Upper lobe of left lung (tissue), 6 donors: ENCODE measurements around the gene ADCY6. TPM values are rescaled to one million over a fixed set of nuclear protein-coding genes. Genes with fewer than 3 reads are reported as not detected.

ENCODE experiments used
- ATAC-seq, 2 donors: fragments of 200-7000 bp; cut with Tn5 transposase; one replicate each; pipeline ENCODE4 v1.9.1; 2022; ENCODE audit warnings: mild to moderate bottlenecking in 2 of 2, moderate library complexity in 2 of 2; ENCODE audit not compliant: low FRiP score in 2 of 2
- DNase-seq, 2 donors: peaks; one replicate each; pipeline ENCODE4 v3.0.0-alpha.2; 2019 to 2020
- H3K27ac ChIP-seq, 4 donors: fragments of 200-600 bp; sonication (generic); one replicate each; pipeline ENCODE4 v1.5.1; 2016 to 2019
- H3K27me3 ChIP-seq, 4 donors: fragments of 200-600 bp; sonication (generic); one replicate each; pipeline ENCODE4 v1.5.1; 2017 to 2019
- H3K36me3 ChIP-seq, 4 donors: fragments of 200-600 bp; sonication (generic); one replicate each; pipeline ENCODE4 v1.5.1; 2016 to 2019
- H3K4me1 ChIP-seq, 4 donors: fragments of 200-600 bp; sonication (generic); one replicate each; pipeline ENCODE4 v1.5.1; 2018 to 2019
- H3K4me3 ChIP-seq, 4 donors: fragments of 200-600 bp; sonication (generic); one replicate each; pipeline ENCODE4 v1.5.1; 2017 to 2019; ENCODE audit warnings: mild to moderate bottlenecking in 2 of 4, moderate library complexity in 1 of 4
- H3K9me3 ChIP-seq, 4 donors: fragments of 200-600 bp; sonication (generic); one replicate each; pipeline ENCODE4 v1.5.1; 2018 to 2019
- EP300 ChIP-seq, 4 donors: sonication (generic); formaldehyde crosslinking; IDR thresholded peaks; one replicate each; pipeline ENCODE4 v1.5.1; 2017; ENCODE audit warnings: antibody characterized with exemption in 4 of 4, control low read depth in 2 of 4
- POLR2A ChIP-seq, 4 donors: fragments of 450-650 bp; IDR thresholded peaks; one replicate each; pipeline ENCODE4 v1.5.1; 2016 to 2017; ENCODE audit warnings: antibody characterized with exemption in 4 of 4, mild to moderate bottlenecking in 2 of 4
- POLR2AphosphoS5 ChIP-seq, 2 donors: sonication (generic); formaldehyde crosslinking; IDR thresholded peaks; one replicate each; pipeline ENCODE4 v1.5.1; 2017; ENCODE audit warnings: antibody characterized with exemption in 2 of 2
- WGBS, 2 donors: methylation state at CpG; one replicate each; pipeline ENCODE4 v1.1.5; 2017 to 2018; 5-methylcytosine and 5-hydroxymethylcytosine counted together
- total RNA-seq, 6 donors: library from RNA; depleted of rRNA in 4 of 6; stranded (reverse); fragments of >200 nt in 4 of 6; gene quantifications; one replicate each; pipeline versions ENCODE4 v1.1.0 to v1.2.1, GENCODE V29; 2016 to 2021
- TF ChIP-seq, protein P1 (sequence below), 6 experiments: fragments of 450-650 bp in 4 of 6; fragments of 200-600 bp in 2 of 6; sonication (generic) in 2 of 6; IDR thresholded peaks; one replicate each; pipeline ENCODE4 v1.5.1; 2016 to 2019; ENCODE audit warnings: antibody characterized with exemption in 6 of 6
- donor health status: DM: no; HTN: no; CAD: no; lungs with moderate emphysema.
- donor health status: DM: no; HTN: yes; CAD: no; lungs with severe emphysema.

ADCY6 gene
- total RNA-seq, 6 donors from 2014 or later = 26.0 to 113 (median 35.1) TPM

DNA sequence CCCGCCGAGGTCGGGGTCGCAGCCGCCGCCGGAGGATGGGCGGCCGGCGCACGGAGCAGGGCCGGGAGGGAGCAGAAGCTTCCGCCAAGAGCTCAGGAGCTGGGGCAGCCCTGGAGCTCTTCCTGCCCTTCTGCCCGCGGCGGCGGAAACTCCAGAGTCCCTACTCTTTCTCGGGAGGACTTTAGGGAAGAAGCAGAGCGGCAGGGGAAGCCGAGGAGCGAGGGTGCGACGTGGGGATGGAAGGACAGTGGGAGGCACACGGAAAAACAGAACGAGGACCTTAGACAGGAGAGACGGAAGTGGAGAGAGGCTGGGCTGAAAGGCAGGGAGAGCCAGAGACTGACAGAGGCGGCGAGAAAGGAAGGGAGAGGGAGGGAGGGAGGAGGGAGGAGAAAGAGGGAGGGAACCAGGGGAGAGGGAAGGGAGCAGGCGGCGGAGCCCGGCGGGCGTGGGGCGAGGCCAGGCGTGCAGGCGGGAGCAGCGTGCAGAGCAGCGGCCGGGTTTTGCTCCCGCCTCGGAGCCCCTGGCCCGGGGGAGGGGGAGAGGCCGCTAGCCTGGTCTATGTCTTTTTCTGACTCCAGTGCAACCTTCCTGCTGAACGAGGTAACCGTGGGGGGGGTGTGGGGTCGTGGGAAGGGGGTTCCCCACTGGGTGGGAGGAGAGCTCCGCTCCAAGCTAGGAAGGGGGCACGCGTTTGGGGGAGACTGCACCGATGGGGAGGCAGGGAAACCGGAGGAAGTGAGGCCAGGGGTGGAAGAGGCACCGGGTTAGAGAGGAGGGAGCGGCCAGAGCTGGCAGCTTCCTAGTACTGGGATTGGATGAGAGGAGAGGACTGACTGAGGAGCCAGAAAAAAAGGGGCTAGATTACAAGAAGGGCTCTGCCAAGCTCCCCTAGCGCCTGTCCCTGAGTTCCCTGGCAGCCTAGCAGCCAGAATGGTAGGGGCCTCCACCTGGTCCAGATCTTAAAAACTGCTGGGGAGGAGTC, 26.5 kb upstream of the ADCY6 start:
- H3K9me3 ChIP-seq = no peaks in the 10 kb centered on the region

DNA sequence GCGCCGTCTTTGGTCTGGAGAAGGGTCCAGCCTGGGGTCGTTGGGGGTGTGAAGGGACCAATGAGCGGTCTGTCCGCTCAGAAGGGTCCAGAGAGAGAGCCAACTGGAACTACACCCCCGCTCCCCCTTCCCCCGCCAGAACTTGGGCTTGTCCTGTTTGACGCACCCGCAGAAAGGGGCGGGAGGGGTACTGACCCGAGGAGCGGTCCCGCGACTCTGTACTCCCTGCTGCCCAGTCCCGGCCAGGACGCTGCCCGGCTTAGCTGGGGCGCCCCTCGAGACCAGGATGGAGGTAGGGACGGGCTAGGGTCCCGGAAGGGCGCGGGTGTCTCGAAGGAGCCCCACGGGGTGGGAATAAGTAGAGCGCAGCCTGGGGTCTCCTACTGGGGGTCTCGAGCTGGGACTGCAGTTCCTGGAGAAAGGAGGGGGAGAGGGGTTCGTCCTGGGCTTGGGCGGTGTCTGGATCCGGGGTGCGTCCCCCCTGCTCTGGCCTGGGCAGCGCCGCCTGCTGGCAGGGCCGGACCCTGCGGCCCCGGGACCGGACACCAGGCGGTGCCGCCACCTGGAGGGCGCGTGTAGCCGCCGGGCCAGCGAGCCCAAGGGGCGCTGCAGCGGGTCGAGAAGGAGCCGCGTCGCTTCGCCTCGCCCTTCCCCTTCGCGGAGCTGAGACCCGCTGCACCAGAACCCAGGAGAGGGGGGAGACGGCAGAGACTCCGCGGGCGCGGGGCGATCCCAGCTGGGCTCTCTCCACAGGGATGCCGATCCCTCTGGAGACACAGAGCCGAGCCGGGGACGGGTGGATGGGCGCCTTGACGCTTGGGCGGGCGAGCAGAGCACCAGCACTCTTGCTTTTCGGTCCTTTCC, 25.6 kb upstream of the ADCY6 start:
- WGBS, 2 donors = 1 to 8% methylated on average over 4 to 29 of the region's 70 CpGs
- DNase-seq = peak; percentile 90 to 98
- H3K27ac ChIP-seq = peak overlapping the region; percentile 78 to 88 (median 80)
- H3K9me3 ChIP-seq = no peaks in the 10 kb centered on the region
- no peaks in the 10 kb centered on the region for H3K36me3 ChIP-seq
- H3K4me3 ChIP-seq = peak overlapping the region; percentile 43 to 80 (median 76)
- TF ChIP-seq EP300 (IDR thresholded peaks at IDR 0.05) (no peak), POLR2A (IDR thresholded peaks at IDR 0.05) (peak in 3 of 4 donors; percentile 17 to 43 (median 35)), POLR2AphosphoS5 (IDR thresholded peaks at IDR 0.05) (peak; percentile 18 to 60)
- TF ChIP-seq, protein P1, sequence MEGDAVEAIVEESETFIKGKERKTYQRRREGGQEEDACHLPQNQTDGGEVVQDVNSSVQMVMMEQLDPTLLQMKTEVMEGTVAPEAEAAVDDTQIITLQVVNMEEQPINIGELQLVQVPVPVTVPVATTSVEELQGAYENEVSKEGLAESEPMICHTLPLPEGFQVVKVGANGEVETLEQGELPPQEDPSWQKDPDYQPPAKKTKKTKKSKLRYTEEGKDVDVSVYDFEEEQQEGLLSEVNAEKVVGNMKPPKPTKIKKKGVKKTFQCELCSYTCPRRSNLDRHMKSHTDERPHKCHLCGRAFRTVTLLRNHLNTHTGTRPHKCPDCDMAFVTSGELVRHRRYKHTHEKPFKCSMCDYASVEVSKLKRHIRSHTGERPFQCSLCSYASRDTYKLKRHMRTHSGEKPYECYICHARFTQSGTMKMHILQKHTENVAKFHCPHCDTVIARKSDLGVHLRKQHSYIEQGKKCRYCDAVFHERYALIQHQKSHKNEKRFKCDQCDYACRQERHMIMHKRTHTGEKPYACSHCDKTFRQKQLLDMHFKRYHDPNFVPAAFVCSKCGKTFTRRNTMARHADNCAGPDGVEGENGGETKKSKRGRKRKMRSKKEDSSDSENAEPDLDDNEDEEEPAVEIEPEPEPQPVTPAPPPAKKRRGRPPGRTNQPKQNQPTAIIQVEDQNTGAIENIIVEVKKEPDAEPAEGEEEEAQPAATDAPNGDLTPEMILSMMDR (IDR thresholded peaks at IDR 0.05) = peak; percentile 99 to 100 (median 100)
- H3K4me1 ChIP-seq = peaks cover 16 to 52% (median 35%) of the 10 kb centered on the region in 4 donors
- H3K27me3 ChIP-seq = peaks cover 0 to 5% (median 0%) of the 10 kb centered on the region in 4 donors
- ATAC-seq = peak; percentile 94 to 95

More for the DNA sequence above, 26.5 kb upstream of the ADCY6 start:
- Histone ChIP-seq H3K4me3 (peak overlapping the region; percentile 43 to 80 (median 76)), H3K27ac (peak overlapping the region; percentile 78 to 88 (median 80)), H3K27me3 (peaks cover 0 to 5% (median 0%) of the 10 kb centered on the region in 4 donors), H3K4me1 (peaks cover 16 to 52% (median 35%) of the 10 kb centered on the region in 4 donors), H3K36me3 (no peaks in the 10 kb centered on the region)
- 1% methylated on average over 48 to 52 of the region's 54 CpGs for WGBS, 2 donors
- ATAC-seq = peak; percentile 80 to 86
- TF ChIP-seq POLR2A (IDR thresholded peaks at IDR 0.05) = peak in 2 of 4 donors; percentile 20 to 52
- TF ChIP-seq EP300 (IDR thresholded peaks at IDR 0.05) = no peak
- TF ChIP-seq, protein P1 (IDR thresholded peaks at IDR 0.05) = no peak
- peak; percentile 61 to 70 for TF ChIP-seq POLR2AphosphoS5 (IDR thresholded peaks at IDR 0.05)
- peak; percentile 76 to 94 for DNase-seq

DNA sequence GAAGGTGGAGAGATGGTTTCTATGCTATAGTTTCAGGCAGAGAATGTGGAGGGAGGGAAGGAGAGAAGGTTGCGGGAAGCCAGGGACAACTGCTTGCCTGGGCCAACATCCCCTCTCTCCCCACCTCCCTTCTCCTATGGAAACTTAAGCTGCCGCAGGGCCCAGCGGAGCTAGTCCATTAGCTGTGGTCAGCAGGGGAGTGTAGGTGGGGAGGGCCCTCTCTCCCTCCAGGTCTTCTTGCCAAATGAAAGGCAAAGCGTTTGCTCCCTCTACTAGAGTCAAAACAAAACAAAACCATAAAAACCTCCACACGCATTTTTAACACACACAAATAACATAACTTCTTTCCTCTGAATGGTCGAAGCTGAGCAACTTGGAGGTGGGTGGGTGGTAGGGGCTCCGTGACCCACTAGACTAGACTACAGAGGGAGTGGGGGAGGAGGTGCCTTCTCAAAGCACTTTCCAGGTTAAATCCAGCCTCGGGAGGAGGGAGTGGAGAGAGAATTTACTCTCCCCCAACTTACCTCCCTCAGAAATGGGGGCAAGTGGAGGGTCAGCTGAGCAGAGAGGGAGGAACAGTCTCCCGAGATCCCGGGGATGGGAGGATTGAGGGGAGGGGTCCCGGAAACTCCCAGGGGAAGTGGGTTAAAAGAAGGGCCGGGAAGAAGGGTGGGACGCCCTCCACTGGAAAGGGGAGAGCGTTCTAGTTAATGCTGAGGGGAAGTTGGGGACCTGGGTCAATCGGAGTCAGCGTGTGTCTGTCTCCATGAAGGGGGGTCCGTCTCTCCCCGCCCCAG, 24.8 kb upstream of the ADCY6 start:
- peak in 1 of 2 donors; percentile 0 for ATAC-seq
- peak overlapping the region; percentile 78 to 88 (median 80) for H3K27ac ChIP-seq

More for the DNA sequence above, 24.8 kb upstream of the ADCY6 start:
- Histone ChIP-seq H3K36me3 (no peaks in the 10 kb centered on the region), H3K9me3 (no peaks in the 10 kb centered on the region), H3K4me1 (peaks cover 14 to 46% (median 30%) of the 10 kb centered on the region in 4 donors), H3K27me3 (peaks cover 0 to 3% (median 0%) of the 10 kb centered on the region in 4 donors), H3K4me3 (peak overlapping the region; percentile 43 to 80 (median 76))
- WGBS, 2 donors = 31 to 34% methylated on average over 18 of the region's 18 CpGs
- DNase-seq = no peak
- TF ChIP-seq POLR2A (IDR thresholded peaks at IDR 0.05) (no peak), EP300 (IDR thresholded peaks at IDR 0.05) (no peak), POLR2AphosphoS5 (IDR thresholded peaks at IDR 0.05) (no peak)
- TF ChIP-seq, protein P1 (IDR thresholded peaks at IDR 0.05) = no peak
